Suprapubic skin (tissue), 3 donors: ENCODE measurements around the gene LRMDA.

ENCODE experiments used
- EP300 ChIP-seq: sonication (generic); formaldehyde crosslinking; IDR thresholded peaks from one replicate; pipeline ENCODE4 v1.6.1; 2017; ENCODE audit warnings: antibody characterized with exemption
- POLR2A ChIP-seq, 2 donors: fragments of 450-650 bp; IDR thresholded peaks; one replicate each; pipeline ENCODE4 v1.6.1; 2017; ENCODE audit warnings: antibody characterized with exemption in 2 of 2, mild to moderate bottlenecking in 2 of 2, moderate library complexity in 2 of 2
- TF ChIP-seq, protein P1 (sequence below), 2 donors: fragments of 200-600 bp in 1 of 2; fragments of 450-650 bp in 1 of 2; sonication (generic) in 1 of 2; IDR thresholded peaks; one replicate each; pipeline ENCODE4 v1.5.1; 2016 to 2019; ENCODE audit warnings: antibody characterized with exemption in 2 of 2, mild to moderate bottlenecking in 1 of 2, moderate library complexity in 1 of 2

DNA sequence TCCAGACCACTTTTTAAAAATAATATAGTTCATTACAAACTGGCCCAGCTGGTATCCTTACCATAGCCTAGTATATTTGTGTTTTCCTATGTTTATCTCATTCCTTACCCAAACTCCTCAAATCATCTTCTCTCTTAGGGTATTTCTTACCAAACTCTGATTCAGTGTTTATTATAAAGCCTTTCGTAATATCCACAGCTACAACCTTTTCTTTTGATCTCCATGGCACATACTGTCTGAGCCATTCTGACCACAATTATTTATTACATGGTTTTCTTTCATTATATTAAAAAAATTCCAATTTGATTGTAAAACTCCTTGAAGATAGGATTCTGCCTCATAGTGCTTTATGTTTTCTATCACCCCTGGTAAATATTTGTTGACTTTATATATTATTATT, 94.2 kb downstream of the LRMDA start:
- TF ChIP-seq, protein P1, sequence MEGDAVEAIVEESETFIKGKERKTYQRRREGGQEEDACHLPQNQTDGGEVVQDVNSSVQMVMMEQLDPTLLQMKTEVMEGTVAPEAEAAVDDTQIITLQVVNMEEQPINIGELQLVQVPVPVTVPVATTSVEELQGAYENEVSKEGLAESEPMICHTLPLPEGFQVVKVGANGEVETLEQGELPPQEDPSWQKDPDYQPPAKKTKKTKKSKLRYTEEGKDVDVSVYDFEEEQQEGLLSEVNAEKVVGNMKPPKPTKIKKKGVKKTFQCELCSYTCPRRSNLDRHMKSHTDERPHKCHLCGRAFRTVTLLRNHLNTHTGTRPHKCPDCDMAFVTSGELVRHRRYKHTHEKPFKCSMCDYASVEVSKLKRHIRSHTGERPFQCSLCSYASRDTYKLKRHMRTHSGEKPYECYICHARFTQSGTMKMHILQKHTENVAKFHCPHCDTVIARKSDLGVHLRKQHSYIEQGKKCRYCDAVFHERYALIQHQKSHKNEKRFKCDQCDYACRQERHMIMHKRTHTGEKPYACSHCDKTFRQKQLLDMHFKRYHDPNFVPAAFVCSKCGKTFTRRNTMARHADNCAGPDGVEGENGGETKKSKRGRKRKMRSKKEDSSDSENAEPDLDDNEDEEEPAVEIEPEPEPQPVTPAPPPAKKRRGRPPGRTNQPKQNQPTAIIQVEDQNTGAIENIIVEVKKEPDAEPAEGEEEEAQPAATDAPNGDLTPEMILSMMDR (IDR thresholded peaks at IDR 0.05) = no peak
- TF ChIP-seq POLR2A (IDR thresholded peaks at IDR 0.05) (no peak), EP300 (no peak)
